ENCODE data around the gene LHFPL6.

LHFPL6 gene

GRCh38 chr13:39483326-39483725 lies 119.7 kb downstream of the LHFPL6 start:
- peak in 1 of 2 donors; percentile 25 for DNase-seq
- Histone ChIP-seq H3K23ac (ENCODE audit: low read length) (no peak overlapping the region), H3K4ac (ENCODE audit: low read depth, low read length) (no peak overlapping the region)

GRCh38 chr13:39481491-39481890 lies 121.5 kb downstream of the LHFPL6 start:
- Histone ChIP-seq H2AK5ac (ENCODE audit: low read length) (no peak overlapping the region), H2BK120ac (ENCODE audit: insufficient read depth, low read length, poor library complexity) (no peak overlapping the region), H3K23ac (ENCODE audit: low read length) (no peak overlapping the region), H3K79me2 (ENCODE audit: control insufficient read depth, insufficient read depth, low read length, poor library complexity) (no peaks in the 10 kb centered on the region), H3K4me3 (ENCODE audit: low read depth, low read length) (no peak overlapping the region), H4K91ac (ENCODE audit: low read depth, low read length) (no peak overlapping the region), H3K18ac (ENCODE audit: low read length) (no peak overlapping the region), H3K4me2 (ENCODE audit: low read length) (no peak overlapping the region), H2BK5ac (ENCODE audit: low read depth, low read length, poor library complexity) (no peak overlapping the region), H3K4ac (ENCODE audit: low read depth, low read length) (no peak overlapping the region), H2AFZ (ENCODE audit: insufficient read depth, low read length, poor library complexity) (no peak overlapping the region), H3K4me1 (ENCODE audit: control insufficient read depth in 1 of 2, insufficient read depth in 2 of 2, low read length in 2 of 2) (peaks cover 0 to 7% of the 10 kb centered on the region in 2 experiments), H3K9ac (ENCODE audit: low read length) (no peak overlapping the region), H3K9me3 (ENCODE audit: insufficient read depth, low read depth, low read length) (no peaks in the 10 kb centered on the region), H2BK12ac (ENCODE audit: low read length) (no peak overlapping the region), H3K27me3 (ENCODE audit: insufficient read depth, low read length) (no peaks in the 10 kb centered on the region), H3K36me3 (ENCODE audit: control insufficient read depth in 1 of 2, insufficient read depth in 2 of 2, low read length in 2 of 2) (no peaks in the 10 kb centered on the region), H3K27ac (ENCODE audit: low read depth, low read length) (no peak overlapping the region), H3K14ac (ENCODE audit: low read length) (no peak overlapping the region), H4K12ac (ENCODE audit: low read depth, low read length) (no peak overlapping the region), H3K79me1 (ENCODE audit: low read length) (no peaks in the 10 kb centered on the region), H4K8ac (ENCODE audit: low read depth, low read length) (no peak overlapping the region)
- WGBS (ENCODE audit: extremely low coverage, insufficient coverage, insufficient read length) = no CpG with 5 or more reads among the region's 3 CpGs
- DNase-seq = no peak

More at GRCh38 chr13:39483326-39483725, 119.7 kb downstream of the LHFPL6 start:
- Histone ChIP-seq H3K4me2 (ENCODE audit: low read length) (no peak overlapping the region), H2BK120ac (ENCODE audit: insufficient read depth, low read length, poor library complexity) (no peak overlapping the region), H3K4me1 (ENCODE audit: control insufficient read depth in 1 of 2, insufficient read depth in 2 of 2, low read length in 2 of 2) (peaks cover 0 to 7% of the 10 kb centered on the region in 2 experiments), H3K14ac (ENCODE audit: low read length) (no peak overlapping the region), H3K36me3 (ENCODE audit: control insufficient read depth in 1 of 2, insufficient read depth in 2 of 2, low read length in 2 of 2) (no peaks in the 10 kb centered on the region), H2BK5ac (ENCODE audit: low read depth, low read length, poor library complexity) (no peak overlapping the region), H3K79me1 (ENCODE audit: low read length) (no peaks in the 10 kb centered on the region), H4K91ac (ENCODE audit: low read depth, low read length) (no peak overlapping the region), H3K27me3 (ENCODE audit: insufficient read depth, low read length) (no peaks in the 10 kb centered on the region), H2BK12ac (ENCODE audit: low read length) (no peak overlapping the region), H4K12ac (ENCODE audit: low read depth, low read length) (no peak overlapping the region), H3K9me3 (ENCODE audit: insufficient read depth, low read depth, low read length) (no peaks in the 10 kb centered on the region), H4K8ac (ENCODE audit: low read depth, low read length) (no peak overlapping the region), H2AK5ac (ENCODE audit: low read length) (no peak overlapping the region), H3K27ac (ENCODE audit: low read depth, low read length) (no peak overlapping the region), H2AFZ (ENCODE audit: insufficient read depth, low read length, poor library complexity) (no peak overlapping the region), H3K18ac (ENCODE audit: low read length) (no peak overlapping the region), H3K9ac (ENCODE audit: low read length) (no peak overlapping the region), H3K4me3 (ENCODE audit: low read depth, low read length) (no peak overlapping the region), H3K79me2 (ENCODE audit: control insufficient read depth, insufficient read depth, low read length, poor library complexity) (no peaks in the 10 kb centered on the region)

- no peak overlapping the region for H4K8ac ChIP-seq (ENCODE audit: low read depth, low read length)
- no peak overlapping the region for H3K9ac ChIP-seq (ENCODE audit: low read length)
- H3K27ac ChIP-seq (ENCODE audit: low read depth, low read length) = no peak overlapping the region
- no peak overlapping the region for H3K4me3 ChIP-seq (ENCODE audit: low read depth, low read length)
- no peak overlapping the region for H2AK5ac ChIP-seq (ENCODE audit: low read length)
- no peak overlapping the region for H2BK120ac ChIP-seq (ENCODE audit: insufficient read depth, low read length, poor library complexity)
- H3K18ac ChIP-seq (ENCODE audit: low read length) = no peak overlapping the region
- H2BK12ac ChIP-seq (ENCODE audit: low read length) = no peak overlapping the region
- H3K27me3 ChIP-seq (ENCODE audit: insufficient read depth, low read length) = no peaks in the 10 kb centered on the region
- H3K4me1 ChIP-seq (ENCODE audit: control insufficient read depth in 1 of 2, insufficient read depth in 2 of 2, low read length in 2 of 2) = no peaks in the 10 kb centered on the region
- WGBS (ENCODE audit: extremely low coverage, insufficient coverage, insufficient read length) = no CpG with 5 or more reads among the region's 2 CpGs
- H3K79me2 ChIP-seq (ENCODE audit: control insufficient read depth, insufficient read depth, low read length, poor library complexity) = no peaks in the 10 kb centered on the region
- H3K23ac ChIP-seq (ENCODE audit: low read length) = no peak overlapping the region
- no peaks in the 10 kb centered on the region for H3K36me3 ChIP-seq (ENCODE audit: control insufficient read depth in 1 of 2, insufficient read depth in 2 of 2, low read length in 2 of 2)
- no peak overlapping the region for H4K12ac ChIP-seq (ENCODE audit: low read depth, low read length)
- H3K4me2 ChIP-seq (ENCODE audit: low read length) = no peak overlapping the region
- no peak overlapping the region for H3K14ac ChIP-seq (ENCODE audit: low read length)
- no peak overlapping the region for H3K4ac ChIP-seq (ENCODE audit: low read depth, low read length)
- no peak for DNase-seq
- H3K9me3 ChIP-seq (ENCODE audit: insufficient read depth, low read depth, low read length) = peaks cover 2% of the 10 kb centered on the region
- H3K79me1 ChIP-seq (ENCODE audit: low read length) = no peaks in the 10 kb centered on the region
- no peak overlapping the region for H2AFZ ChIP-seq (ENCODE audit: insufficient read depth, low read length, poor library complexity)
- H2BK5ac ChIP-seq (ENCODE audit: low read depth, low read length, poor library complexity) = no peak overlapping the region
- no peak overlapping the region for H4K91ac ChIP-seq (ENCODE audit: low read depth, low read length)
These were observed 128.4 kb downstream of the LHFPL6 start for GRCh38 chr13:39474600-39474999.

GRCh38 chr13:39469676-39470075 lies 133.3 kb downstream of the LHFPL6 start:
- Histone ChIP-seq H3K27ac (ENCODE audit: low read depth, low read length) (no peak overlapping the region), H3K4ac (ENCODE audit: low read depth, low read length) (no peak overlapping the region), H2BK12ac (ENCODE audit: low read length) (no peak overlapping the region), H3K4me3 (ENCODE audit: low read depth, low read length) (no peak overlapping the region), H2BK5ac (ENCODE audit: low read depth, low read length, poor library complexity) (no peak overlapping the region), H3K27me3 (ENCODE audit: insufficient read depth, low read length) (no peaks in the 10 kb centered on the region), H3K9me3 (ENCODE audit: insufficient read depth, low read depth, low read length) (peaks cover 1% of the 10 kb centered on the region), H2BK120ac (ENCODE audit: insufficient read depth, low read length, poor library complexity) (no peak overlapping the region), H4K8ac (ENCODE audit: low read depth, low read length) (peak overlapping the region; percentile 38), H3K4me2 (ENCODE audit: low read length) (no peak overlapping the region), H3K9ac (ENCODE audit: low read length) (no peak overlapping the region), H3K4me1 (ENCODE audit: control insufficient read depth in 1 of 2, insufficient read depth in 2 of 2, low read length in 2 of 2) (peaks cover 0 to 3% of the 10 kb centered on the region in 2 experiments), H4K91ac (ENCODE audit: low read depth, low read length) (no peak overlapping the region), H2AK5ac (ENCODE audit: low read length) (no peak overlapping the region), H3K36me3 (ENCODE audit: control insufficient read depth in 1 of 2, insufficient read depth in 2 of 2, low read length in 2 of 2) (no peaks in the 10 kb centered on the region), H3K14ac (ENCODE audit: low read length) (no peak overlapping the region), H3K79me1 (ENCODE audit: low read length) (no peaks in the 10 kb centered on the region), H2AFZ (ENCODE audit: insufficient read depth, low read length, poor library complexity) (no peak overlapping the region), H3K23ac (ENCODE audit: low read length) (no peak overlapping the region), H4K12ac (ENCODE audit: low read depth, low read length) (no peak overlapping the region), H3K79me2 (ENCODE audit: control insufficient read depth, insufficient read depth, low read length, poor library complexity) (no peaks in the 10 kb centered on the region), H3K18ac (ENCODE audit: low read length) (no peak overlapping the region)
- no peak for DNase-seq
- WGBS (ENCODE audit: extremely low coverage, insufficient coverage, insufficient read length) = no CpG with 5 or more reads among the region's 3 CpGs

Measured in trophoblast cell (in vitro differentiated cells and primary cell).